ENCODE measurements around the gene SSX4.
"Not testable (repeated sequence)": the region's sequence is repeated elsewhere in the genome, so short reads cannot be mapped to it uniquely, and the experiment has no call there.

DNA sequence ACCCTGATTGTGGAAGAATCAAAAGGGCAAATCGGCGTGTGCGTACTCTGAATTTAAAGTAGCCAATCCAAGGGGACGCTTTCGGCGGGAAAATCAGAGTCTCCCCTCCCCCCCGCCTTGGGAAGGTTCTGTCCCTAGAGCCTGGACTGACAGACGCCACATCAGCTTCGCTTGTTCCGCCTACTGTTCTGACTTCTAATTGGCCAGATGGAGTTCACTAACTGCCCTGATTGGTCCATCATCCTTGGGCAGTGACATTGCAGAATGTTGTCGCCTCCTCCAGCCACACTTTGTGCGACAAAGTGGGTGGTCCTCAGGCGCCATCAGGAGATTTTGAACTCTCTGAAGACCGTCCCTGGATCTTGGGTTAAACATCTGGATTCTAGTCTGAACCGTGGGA lies 28.5 kb downstream of the SSX4 start, which contains the start of gene SSX4B:
- TF ChIP-seq, protein P1, sequence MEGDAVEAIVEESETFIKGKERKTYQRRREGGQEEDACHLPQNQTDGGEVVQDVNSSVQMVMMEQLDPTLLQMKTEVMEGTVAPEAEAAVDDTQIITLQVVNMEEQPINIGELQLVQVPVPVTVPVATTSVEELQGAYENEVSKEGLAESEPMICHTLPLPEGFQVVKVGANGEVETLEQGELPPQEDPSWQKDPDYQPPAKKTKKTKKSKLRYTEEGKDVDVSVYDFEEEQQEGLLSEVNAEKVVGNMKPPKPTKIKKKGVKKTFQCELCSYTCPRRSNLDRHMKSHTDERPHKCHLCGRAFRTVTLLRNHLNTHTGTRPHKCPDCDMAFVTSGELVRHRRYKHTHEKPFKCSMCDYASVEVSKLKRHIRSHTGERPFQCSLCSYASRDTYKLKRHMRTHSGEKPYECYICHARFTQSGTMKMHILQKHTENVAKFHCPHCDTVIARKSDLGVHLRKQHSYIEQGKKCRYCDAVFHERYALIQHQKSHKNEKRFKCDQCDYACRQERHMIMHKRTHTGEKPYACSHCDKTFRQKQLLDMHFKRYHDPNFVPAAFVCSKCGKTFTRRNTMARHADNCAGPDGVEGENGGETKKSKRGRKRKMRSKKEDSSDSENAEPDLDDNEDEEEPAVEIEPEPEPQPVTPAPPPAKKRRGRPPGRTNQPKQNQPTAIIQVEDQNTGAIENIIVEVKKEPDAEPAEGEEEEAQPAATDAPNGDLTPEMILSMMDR (IDR thresholded peaks at IDR 0.05 in 2 of 3, conservative IDR thresholded peaks at IDR 0.05 in 1 of 3; ENCODE audit: borderline replicate concordance in 1 of 3, insufficient read depth in 1 of 3, low read depth in 2 of 3, low read length in 2 of 3), result not testable (repeated sequence)
- not testable (repeated sequence) for TF ChIP-seq POLR2A (IDR thresholded peaks at IDR 0.05; ENCODE audit: borderline replicate concordance, extremely low read depth, insufficient read depth, insufficient read length)

Measured in HCT116 (cell line).